ENCODE results near the gene TMEM130.

DNA sequence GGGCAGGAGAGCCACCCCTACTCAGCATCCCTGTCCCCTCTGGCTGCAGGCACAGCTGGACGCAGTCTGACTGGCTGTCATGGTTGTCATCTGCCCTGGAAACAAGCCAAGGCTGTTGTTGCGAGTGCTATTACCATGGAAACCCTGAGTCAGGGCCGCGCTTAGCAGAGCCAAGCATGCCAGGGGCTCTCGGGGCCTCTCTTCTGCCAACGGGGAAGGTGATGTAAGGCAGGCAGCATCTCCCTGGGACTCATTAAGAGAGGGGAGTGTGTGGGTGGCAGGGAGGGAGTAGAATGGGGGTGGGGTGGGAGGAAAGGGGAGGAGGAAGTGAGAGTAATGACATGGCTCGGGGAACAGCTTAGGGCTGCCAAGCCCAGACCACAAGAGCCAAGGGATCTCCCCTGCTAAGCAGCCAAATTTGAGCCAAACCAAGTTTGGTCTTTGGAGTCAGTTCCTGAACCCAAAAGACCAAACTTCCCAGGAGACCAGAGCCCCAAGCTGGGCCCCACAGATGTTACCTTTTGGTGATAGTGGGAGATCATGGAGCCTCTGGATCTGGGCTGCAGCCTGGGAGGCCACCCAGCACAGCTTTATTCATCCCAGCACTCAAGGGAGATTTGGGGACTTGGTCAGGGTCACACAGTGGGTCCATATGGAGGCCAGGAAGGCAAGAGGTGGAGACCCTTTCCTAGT, 67.6 kb downstream of the TMEM130 start:
- TF ChIP-seq, protein P1, sequence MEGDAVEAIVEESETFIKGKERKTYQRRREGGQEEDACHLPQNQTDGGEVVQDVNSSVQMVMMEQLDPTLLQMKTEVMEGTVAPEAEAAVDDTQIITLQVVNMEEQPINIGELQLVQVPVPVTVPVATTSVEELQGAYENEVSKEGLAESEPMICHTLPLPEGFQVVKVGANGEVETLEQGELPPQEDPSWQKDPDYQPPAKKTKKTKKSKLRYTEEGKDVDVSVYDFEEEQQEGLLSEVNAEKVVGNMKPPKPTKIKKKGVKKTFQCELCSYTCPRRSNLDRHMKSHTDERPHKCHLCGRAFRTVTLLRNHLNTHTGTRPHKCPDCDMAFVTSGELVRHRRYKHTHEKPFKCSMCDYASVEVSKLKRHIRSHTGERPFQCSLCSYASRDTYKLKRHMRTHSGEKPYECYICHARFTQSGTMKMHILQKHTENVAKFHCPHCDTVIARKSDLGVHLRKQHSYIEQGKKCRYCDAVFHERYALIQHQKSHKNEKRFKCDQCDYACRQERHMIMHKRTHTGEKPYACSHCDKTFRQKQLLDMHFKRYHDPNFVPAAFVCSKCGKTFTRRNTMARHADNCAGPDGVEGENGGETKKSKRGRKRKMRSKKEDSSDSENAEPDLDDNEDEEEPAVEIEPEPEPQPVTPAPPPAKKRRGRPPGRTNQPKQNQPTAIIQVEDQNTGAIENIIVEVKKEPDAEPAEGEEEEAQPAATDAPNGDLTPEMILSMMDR (IDR thresholded peaks at IDR 0.05), result no peak
- no peak for TF ChIP-seq POLR2A (IDR thresholded peaks at IDR 0.05)
